GM13977 (cell line): ENCODE data around the gene UQCC2.

Experiments
- DNase-seq: peaks from one replicate; pipeline ENCODE4 v3.0.0; 2012; ENCODE audit warnings: low spot score
- CTCF ChIP-seq: IDR thresholded peaks from 2 replicates; pipeline ENCODE4 v1.5.1; 2012; ENCODE audit warnings: mild to moderate bottlenecking, control low read depth; ENCODE audit not compliant: insufficient read depth; ENCODE audit errors: extremely low read depth, missing control alignments
- in situ Hi-C: fragments of 300-500 bp; cut with MboI; formaldehyde crosslinking; loops from one replicate; pipeline ENCODE4 v1.12.0; 2022; ENCODE audit warnings: low sequenced_read_pairs, low pct_unique_long_range_greater_than_20kb, mixed read lengths, inconsistent platforms; ENCODE audit not compliant: unreplicated experiment

The UQCC2 gene

GRCh38 chr6:33685411-33686224 is 25.9 kb downstream of the UQCC2 start:
- no peak for DNase-seq
- in situ Hi-C loops: no loop called here
- no peak for TF ChIP-seq CTCF

- DNase-seq: no peak
- no peak for TF ChIP-seq CTCF
- in situ Hi-C loops: no loop called here
Observed at GRCh38 chr6:33684983-33685382, 26.5 kb downstream of the UQCC2 start.

GRCh38 chr6:33684428-33684896 is 27.0 kb downstream of the UQCC2 start:
- no peak for DNase-seq
- no peak for TF ChIP-seq CTCF
- in situ Hi-C loops: no loop called here

GRCh38 chr6:33683576-33684427 is 27.7 kb downstream of the UQCC2 start:
- in situ Hi-C loops: no loop called here
- DNase-seq: no peak
- no peak for TF ChIP-seq CTCF

- no peak for DNase-seq
- in situ Hi-C loops: no loop called here
- no peak for TF ChIP-seq CTCF
Observed at GRCh38 chr6:33683051-33683571, 28.4 kb downstream of the UQCC2 start.

- no peak for DNase-seq
- in situ Hi-C loops: no loop called here
- TF ChIP-seq CTCF: no peak
Observed at GRCh38 chr6:33682341-33682740, 29.2 kb downstream of the UQCC2 start.
